GM12878 (cell line): ENCODE results near the gene DAAM2. TPM values are rescaled to one million over a fixed set of nuclear protein-coding genes. Genes with fewer than 3 reads are reported as not detected.

Source experiments
- ATAC-seq: fragments of 200-7000 bp; cut with Tn5 transposase; 3 replicates; pipeline ENCODE4 v1.9.1; 2020; ENCODE audit warnings: mild to moderate bottlenecking, moderate library complexity
- BruUV-seq: library from RNA; stranded (reverse); fragments of 400-500 nt; replicated peaks from 2 replicates; lab custom pipeline; 2021; lab: Mats Ljungman, UMichigan
- CTCF ChIA-PET: fragments of 300-600 bp; sonication (Branson Sonifier 250); formaldehyde crosslinking; extraction: SDS; loops from one replicate; lab custom pipeline; 2021; ENCODE audit warnings: inconsistent platforms; lab: Yijun Ruan, JAX
- POLR2A ChIA-PET: fragments of 350-600 bp; formaldehyde crosslinking; extraction: SDS; loops from one replicate; lab custom pipeline; 2021; ENCODE audit warnings: inconsistent platforms; lab: Charles Lee
- RAD21 ChIA-PET: fragments of 300-600 bp; sonication (Branson Sonifier 250); formaldehyde crosslinking; loops from one replicate; lab custom pipeline; 2023; ENCODE audit warnings: antibody characterized with exemption; ENCODE audit not compliant: unreplicated experiment; lab: Charles Lee
- SMC1A ChIA-PET: fragments of 300-600 bp; sonication (Branson Sonifier 250); formaldehyde crosslinking; loops from one replicate; lab custom pipeline; 2023; ENCODE audit not compliant: unreplicated experiment, uncharacterized antibody; lab: Charles Lee
- DNase-seq: peaks from one replicate; pipeline ENCODE4 v3.0.0-alpha.2; 2011; ENCODE audit warnings: low read depth, low spot score
- FAIRE-seq: peaks from 3 replicates; lab custom pipeline; 2011; peaks lifted over from hg19 to GRCh38; lab: Jason Lieb, UNC
- H2AFZ ChIP-seq: 2 replicates; pipeline ENCODE4 v1.6.0; 2011; ENCODE audit warnings: low read depth, low read length, control low read depth; ENCODE audit not compliant: control insufficient read depth
- H3K27ac ChIP-seq: 2 replicates; pipeline ENCODE4 v1.5.1; 2011; ENCODE audit warnings: control low read depth; ENCODE audit not compliant: control insufficient read depth, insufficient read depth
- H3K27me3 ChIP-seq, 2 experiments: replicated peaks in 1 of 2; 2 replicates each; pipeline versions ENCODE4 v1.6.0 to v1.6.1; 2011; ENCODE audit warnings: low read length in 1 of 2; ENCODE audit not compliant: control insufficient read depth in 2 of 2, insufficient read depth in 2 of 2
- H3K36me3 ChIP-seq, 2 experiments: 2 replicates each; pipeline ENCODE4 v1.5.1; 2011; ENCODE audit warnings: low read length in 1 of 2; ENCODE audit not compliant: control insufficient read depth in 2 of 2, insufficient read depth in 2 of 2
- H3K4me1 ChIP-seq: 2 replicates; pipeline ENCODE4 v1.6.1; 2011; ENCODE audit warnings: mild to moderate bottlenecking, low read length, moderate library complexity, mixed read lengths; ENCODE audit not compliant: control insufficient read depth, insufficient read depth
- H3K4me2 ChIP-seq: 2 replicates; pipeline ENCODE4 v1.6.0; 2011; ENCODE audit warnings: control low read depth; ENCODE audit not compliant: control insufficient read depth, insufficient read depth
- H3K4me3 ChIP-seq: fragments of 200-600 bp; sonication (generic); 2 replicates; pipeline ENCODE4 v1.5.1; 2016
- H3K79me2 ChIP-seq: 2 replicates; pipeline ENCODE4 v1.6.0; 2011; ENCODE audit warnings: low read length; ENCODE audit not compliant: control insufficient read depth, insufficient read depth
- H3K9ac ChIP-seq: 2 replicates; pipeline ENCODE4 v1.8.0; 2011; ENCODE audit warnings: low read length, control low read depth, mixed read lengths; ENCODE audit not compliant: control insufficient read depth, insufficient read depth
- H3K9me3 ChIP-seq: replicated peaks from 3 replicates; pipeline ENCODE4 v1.5.1; 2011; ENCODE audit warnings: mild to moderate bottlenecking, low read length; ENCODE audit not compliant: control insufficient read depth, insufficient read depth
- H4K20me1 ChIP-seq: 2 replicates; pipeline ENCODE4 v1.6.0; 2011; ENCODE audit not compliant: control insufficient read depth, insufficient read depth
- BACH1 ChIP-seq: fragments of 450-650 bp; IDR thresholded peaks from 2 replicates; pipeline ENCODE4 v1.6.1; 2017; ENCODE audit warnings: mild to moderate bottlenecking, borderline replicate concordance
- EED ChIP-seq: sonication (generic); IDR thresholded peaks from 2 replicates; pipeline ENCODE4 v1.6.1; 2016; ENCODE audit warnings: antibody characterized with exemption, low read depth
- NFXL1 ChIP-seq: fragments of 450-650 bp; IDR thresholded peaks from 2 replicates; pipeline ENCODE4 v1.6.1; 2017; ENCODE audit warnings: antibody characterized with exemption, mild to moderate bottlenecking, borderline replicate concordance
- NKRF ChIP-seq: fragments of 450-650 bp; conservative IDR thresholded peaks from 2 replicates; pipeline ENCODE4 v1.6.1; 2017; ENCODE audit warnings: mild to moderate bottlenecking, moderate library complexity
- PRDM15 ChIP-seq: fragments of 450-650 bp; formaldehyde crosslinking; IDR thresholded peaks from 2 replicates; pipeline ENCODE4 v1.4.0; 2020; ENCODE audit warnings: mild to moderate bottlenecking, moderate library complexity
- REST ChIP-seq: IDR thresholded peaks from 2 replicates; pipeline ENCODE4 v1.6.1; 2012; ENCODE audit warnings: mild to moderate bottlenecking, low read depth, low read length
- WGBS: methylation state at CpG from one replicate; pipeline ENCODE4 v1.1.6; 2016; ENCODE audit warnings: low lambda C conversion rate; ENCODE audit not compliant: insufficient replicate concordance, insufficient coverage; ENCODE audit errors: missing lambda C conversion rate; 5-methylcytosine and 5-hydroxymethylcytosine counted together
- in situ Hi-C: fragments of 300-500 bp; cut with MboI; formaldehyde crosslinking; loops from 9 replicates; pipeline ENCODE4 v1.14.3; 2018; ENCODE audit warnings: mixed read lengths
- intact Hi-C: fragments of 100-400 bp; cut with micrococcal nuclease; formaldehyde crosslinking; loops from one replicate; pipeline ENCODE4 v1.14.2; 2022; ENCODE audit not compliant: unreplicated experiment
- polyA plus RNA-seq, 11 experiments: library from polyadenylated mRNA; depleted of rRNA in 4 of 11; unstranded in 6 of 11; stranded (reverse) in 5 of 11; fragments of >200 nt; fragmentation: Nextera tagmentation in 4 of 11; fragmentation: Illumina TruSeq in 1 of 11; extraction: Ambion mirVana in 4 of 11; extraction: Trizol in 1 of 11; gene quantifications; 1 replicate in 1 of 11; 2 replicates in 10 of 11; pipeline versions ENCODE4 v1.2.1 to v1.2.3, GENCODE V29; 2011 to 2016; ENCODE audit warnings: inconsistent platforms in 2 of 11, missing spikeins in 2 of 11, low read depth in 1 of 11
- total RNA-seq, 4 experiments: library from RNA; depleted of rRNA in 3 of 4; stranded (reverse); fragments of >200 nt in 3 of 4; fragmentation: Illumina TruSeq in 1 of 4; extraction: Trizol in 1 of 4; gene quantifications; 2 replicates each; pipeline versions ENCODE4 v1.2.1 to v1.2.3, GENCODE V29; 2013 to 2021

Gene DAAM2
- total and polyA plus RNA-seq, 10 of the 15 experiments (the other 5 are each of a cell fraction or from before 2014, with no cell fraction given) = 0.05 to 0.22 TPM; not detected in 8

- CTCF ChIA-PET = no interaction called here
- in situ Hi-C loops = no loop called here
- Histone ChIP-seq H3K9ac (no peak overlapping the region), H3K79me2 (no peaks in the 10 kb centered on the region), H3K27me3 (no peaks in the 10 kb centered on the region), H3K4me2 (no peak overlapping the region), H3K9me3 (no peaks in the 10 kb centered on the region), H4K20me1 (no peaks in the 10 kb centered on the region), H2AFZ (no peak overlapping the region), H3K4me1 (no peaks in the 10 kb centered on the region), H3K36me3 (no peaks in the 10 kb centered on the region), H3K27ac (no peak overlapping the region), H3K4me3 (no peak overlapping the region)
- RAD21 ChIA-PET = no interaction called here
- DNase-seq (no peak), FAIRE-seq (no peak), ATAC-seq (no peak)
- intact Hi-C loops = no loop called here
- SMC1A ChIA-PET = no interaction called here
- 59% methylated on average over 4 of the region's 4 CpGs for WGBS
- no TSS peak for BruUV-seq
- POLR2A ChIA-PET = no interaction called here
- TF ChIP-seq BACH1 (no peak), NKRF (no peak), EED (no peak), REST (no peak), PRDM15 (CRISPR knock-in tag) (no peak), NFXL1 (no peak)
These were observed 21.7 kb upstream of the DAAM2 start for GRCh38 chr6:39770446-39770845.
